Peyer's patch (tissue), 4 donors: ENCODE results near the gene PGAP3.

ENCODE experiments used
- CTCF ChIP-seq, 6 experiments: fragments of 450-650 bp in 4 of 6; fragments of 200-600 bp in 2 of 6; sonication (generic) in 1 of 6; IDR thresholded peaks; one replicate each; pipeline ENCODE4 v1.5.1; 2017 to 2019; ENCODE audit warnings: antibody characterized with exemption in 6 of 6, mild to moderate bottlenecking in 3 of 6, moderate library complexity in 1 of 6
- POLR2A ChIP-seq, 2 donors: fragments of 450-650 bp; IDR thresholded peaks; one replicate each; pipeline ENCODE4 v1.5.1; 2017; ENCODE audit warnings: antibody characterized with exemption in 2 of 2, mild to moderate bottlenecking in 2 of 2, moderate library complexity in 2 of 2

- TF ChIP-seq CTCF (IDR thresholded peaks at IDR 0.05) (no peak), POLR2A (IDR thresholded peaks at IDR 0.05) (no peak)
These were observed 44.6 kb downstream of the PGAP3 start for GRCh38 chr17:39643271-39643670.
